Glomerular visceral epithelial cell (primary cell): ENCODE data around the gene OR6M1.

Experiments used
- DNase-seq: peaks from one replicate; pipeline ENCODE4 v3.0.0-alpha.2; 2016; ENCODE audit errors: extremely low spot score

OR6M1 gene

GRCh38 chr11:123806249-123806648, at the start of gene OR6M1:
OR6M1 (minus strand) TSS chr11:123806349; CDS start chr11:123806349, 0 bp downstream.
- no peak for DNase-seq

GRCh38 chr11:123853038-123853437, 46.9 kb upstream of the OR6M1 start:
- DNase-seq = no peak

- no peak for DNase-seq
These were observed 46.2 kb upstream of the OR6M1 start for GRCh38 chr11:123852321-123852720.

GRCh38 chr11:123851110-123851509, 45.0 kb upstream of the OR6M1 start:
- DNase-seq = no peak

- DNase-seq = no peak
These were observed 35.0 kb upstream of the OR6M1 start for GRCh38 chr11:123841174-123841573.

GRCh38 chr11:123839131-123839530, 33.0 kb upstream of the OR6M1 start:
- DNase-seq = no peak

GRCh38 chr11:123838659-123839058, 32.5 kb upstream of the OR6M1 start:
- DNase-seq = no peak

GRCh38 chr11:123838199-123838598, 32.0 kb upstream of the OR6M1 start:
- DNase-seq = no peak

- no peak for DNase-seq
These were observed 26.9 kb upstream of the OR6M1 start for GRCh38 chr11:123833095-123833494.

GRCh38 chr11:123829745-123830144, 23.6 kb upstream of the OR6M1 start:
- no peak for DNase-seq

GRCh38 chr11:123822599-123822998, 16.4 kb upstream of the OR6M1 start:
- DNase-seq = no peak

GRCh38 chr11:123822032-123822431, 15.9 kb upstream of the OR6M1 start:
- DNase-seq = no peak

- DNase-seq = no peak
These were observed 9.0 kb upstream of the OR6M1 start for GRCh38 chr11:123815122-123815521.

- no peak for DNase-seq
These were observed 4.4 kb downstream of the OR6M1 start for GRCh38 chr11:123801765-123802164.

GRCh38 chr11:123800036-123800435, 6.1 kb downstream of the OR6M1 start:
- DNase-seq = no peak

- no peak for DNase-seq
These were observed 6.7 kb downstream of the OR6M1 start for GRCh38 chr11:123799438-123799837.

- no peak for DNase-seq
These were observed 7.5 kb downstream of the OR6M1 start for GRCh38 chr11:123798513-123799252.

- DNase-seq = no peak
These were observed 8.1 kb downstream of the OR6M1 start for GRCh38 chr11:123798079-123798478.

GRCh38 chr11:123797541-123797940, 8.6 kb downstream of the OR6M1 start:
- DNase-seq = no peak

- no peak for DNase-seq
These were observed 9.0 kb downstream of the OR6M1 start for GRCh38 chr11:123797114-123797513.

- DNase-seq = no peak
These were observed 9.9 kb downstream of the OR6M1 start for GRCh38 chr11:123796226-123796625.

- no peak for DNase-seq
These were observed 22.6 kb downstream of the OR6M1 start for GRCh38 chr11:123783536-123783935.

- DNase-seq = no peak
These were observed 27.6 kb downstream of the OR6M1 start for GRCh38 chr11:123778511-123778910.
